ENCODE measurements around the gene CTSH.

CTSH gene

GRCh38 chr15:78985859-78986475, 41.1 kb upstream of the CTSH start:
- TF ChIP-seq CTCF (IDR thresholded peaks at IDR 0.05) = no peak
- H3K36me3 ChIP-seq = no peaks in the 10 kb centered on the region
- H3K9me3 ChIP-seq = no peaks in the 10 kb centered on the region
- peaks cover 0 to 26% (median 8%) of the 10 kb centered on the region in 4 donors for H3K4me1 ChIP-seq
- H3K27me3 ChIP-seq = no peaks in the 10 kb centered on the region
- H3K4me3 ChIP-seq = no peak overlapping the region
- no peak overlapping the region for H3K27ac ChIP-seq
- no peak for DNase-seq
- intact Hi-C loops (cut with DNase I; ENCODE audit: low total_unique reads) = no loop called here

GRCh38 chr15:78984041-78984440, 39.2 kb upstream of the CTSH start:
- TF ChIP-seq CTCF (IDR thresholded peaks at IDR 0.05) = no peak
- no peak overlapping the region for H3K27ac ChIP-seq
- H3K36me3 ChIP-seq = no peaks in the 10 kb centered on the region
- H3K4me3 ChIP-seq = no peak overlapping the region
- intact Hi-C loops (cut with DNase I; ENCODE audit: low total_unique reads) = no loop called here
- no peak for DNase-seq
- H3K4me1 ChIP-seq = peaks cover 0 to 17% (median 7%) of the 10 kb centered on the region in 4 donors
- H3K9me3 ChIP-seq = no peaks in the 10 kb centered on the region
- peaks cover 0 to 3% of the 10 kb centered on the region in 2 donors for H3K27me3 ChIP-seq

GRCh38 chr15:78983146-78983918, 38.5 kb upstream of the CTSH start:
- no peak for TF ChIP-seq CTCF (IDR thresholded peaks at IDR 0.05)
- Histone ChIP-seq H3K27me3 (peaks cover 0 to 10% of the 10 kb centered on the region in 2 donors), H3K9me3 (no peaks in the 10 kb centered on the region), H3K36me3 (no peaks in the 10 kb centered on the region), H3K4me3 (no peak overlapping the region), H3K4me1 (peaks cover 0 to 10% (median 3%) of the 10 kb centered on the region in 4 donors), H3K27ac (peak overlapping the region in 1 of 2 donors; percentile 33)
- intact Hi-C loops (cut with DNase I; ENCODE audit: low total_unique reads) = no loop called here
- peak in 1 of 2 donors; percentile 40 for DNase-seq

- no peak for DNase-seq
- H3K27ac ChIP-seq = peak overlapping the region in 1 of 2 donors; percentile 33
- intact Hi-C loops (cut with DNase I; ENCODE audit: low total_unique reads) = no loop called here
Measured at GRCh38 chr15:78982736-78983135, 37.9 kb upstream of the CTSH start.

More at GRCh38 chr15:78982736-78983135, 37.9 kb upstream of the CTSH start:
- Histone ChIP-seq H3K9me3 (no peaks in the 10 kb centered on the region), H3K27me3 (peaks cover 0 to 10% of the 10 kb centered on the region in 2 donors), H3K4me1 (peaks cover 0 to 7% (median 1%) of the 10 kb centered on the region in 4 donors), H3K4me3 (no peak overlapping the region), H3K36me3 (no peaks in the 10 kb centered on the region)
- TF ChIP-seq CTCF (IDR thresholded peaks at IDR 0.05) = no peak

Measured in tibial artery (tissue), 4 donors.